Measurements from ENCODE around the gene PDE4B. TPM values are rescaled to one million over a fixed set of nuclear protein-coding genes. Genes with fewer than 3 reads are reported as not detected.
"Not testable (repeated sequence)": the region's sequence is repeated elsewhere in the genome, so short reads cannot be mapped to it uniquely, and the experiment has no call there.

Gene PDE4B
- total RNA-seq, 4 donors from 2014 or later: 5.5 to 13.6 (median 9.3) TPM

DNA sequence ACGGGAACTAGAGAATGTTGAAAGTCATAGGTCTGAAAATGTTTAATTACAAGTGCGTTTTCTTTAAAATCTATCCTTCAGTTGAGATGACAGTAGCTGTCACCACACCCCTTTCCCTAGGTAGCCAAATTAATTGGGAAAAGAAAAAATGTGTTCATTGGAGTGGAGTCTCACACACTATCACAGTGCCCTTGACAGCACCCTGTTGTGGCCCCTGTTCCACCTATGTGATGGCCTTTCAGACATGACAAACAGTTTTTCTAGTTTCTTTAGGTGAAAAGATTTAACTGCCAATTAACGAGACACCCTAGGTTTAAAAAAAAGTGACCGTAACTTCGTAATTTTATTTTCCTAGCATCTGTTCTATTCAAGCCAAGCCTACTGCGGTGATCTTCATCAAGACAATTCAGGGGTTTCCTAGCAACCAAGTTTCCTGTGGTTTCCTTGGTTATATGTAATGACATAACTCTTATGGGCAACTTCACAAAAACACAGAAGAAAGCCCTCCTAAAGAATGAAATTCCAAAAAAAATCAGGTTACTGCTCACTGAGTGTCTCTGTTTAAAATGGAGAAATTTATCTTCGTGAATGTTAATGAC, 298.3 kb downstream of the PDE4B start:
- 66 to 73% methylated on average over 7 of the region's 7 CpGs for WGBS, 2 donors
- DNase-seq (ENCODE audit: low spot score in 2 of 2): no peak
- intact Hi-C loops (cut with DNase I; ENCODE audit: low total_unique reads): no loop called here
- TF ChIP-seq, protein P1, sequence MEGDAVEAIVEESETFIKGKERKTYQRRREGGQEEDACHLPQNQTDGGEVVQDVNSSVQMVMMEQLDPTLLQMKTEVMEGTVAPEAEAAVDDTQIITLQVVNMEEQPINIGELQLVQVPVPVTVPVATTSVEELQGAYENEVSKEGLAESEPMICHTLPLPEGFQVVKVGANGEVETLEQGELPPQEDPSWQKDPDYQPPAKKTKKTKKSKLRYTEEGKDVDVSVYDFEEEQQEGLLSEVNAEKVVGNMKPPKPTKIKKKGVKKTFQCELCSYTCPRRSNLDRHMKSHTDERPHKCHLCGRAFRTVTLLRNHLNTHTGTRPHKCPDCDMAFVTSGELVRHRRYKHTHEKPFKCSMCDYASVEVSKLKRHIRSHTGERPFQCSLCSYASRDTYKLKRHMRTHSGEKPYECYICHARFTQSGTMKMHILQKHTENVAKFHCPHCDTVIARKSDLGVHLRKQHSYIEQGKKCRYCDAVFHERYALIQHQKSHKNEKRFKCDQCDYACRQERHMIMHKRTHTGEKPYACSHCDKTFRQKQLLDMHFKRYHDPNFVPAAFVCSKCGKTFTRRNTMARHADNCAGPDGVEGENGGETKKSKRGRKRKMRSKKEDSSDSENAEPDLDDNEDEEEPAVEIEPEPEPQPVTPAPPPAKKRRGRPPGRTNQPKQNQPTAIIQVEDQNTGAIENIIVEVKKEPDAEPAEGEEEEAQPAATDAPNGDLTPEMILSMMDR (IDR thresholded peaks at IDR 0.05): no peak
- no peak for TF ChIP-seq POLR2A (IDR thresholded peaks at IDR 0.05)
- H3K4me3 ChIP-seq (ENCODE audit: low read depth, poor library complexity, severe bottlenecking): no peak overlapping the region

DNA sequence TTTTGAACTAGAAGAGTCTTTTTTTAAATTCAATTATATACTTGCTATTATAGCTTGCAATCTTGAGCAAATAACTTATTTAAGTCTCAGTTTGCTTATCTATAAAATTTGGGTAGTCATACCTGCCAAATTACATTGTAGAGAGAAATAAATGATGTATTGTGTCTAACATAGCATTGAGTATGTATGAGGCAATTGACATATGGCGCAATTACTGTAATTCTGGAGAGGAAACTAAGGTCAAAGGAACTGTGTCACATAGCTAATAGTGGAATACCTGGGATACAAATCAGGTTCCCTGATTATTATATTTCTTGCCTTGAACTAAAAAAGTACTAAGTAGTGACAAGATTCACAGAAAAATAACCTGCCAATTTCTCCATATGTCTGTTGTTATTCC, 302.5 kb downstream of the PDE4B start:
- no peak for DNase-seq (ENCODE audit: low spot score in 2 of 2)
- 92 to 94% methylated on average over 1 of the region's 1 CpG for WGBS, 2 donors
- intact Hi-C loops (cut with DNase I; ENCODE audit: low total_unique reads): no loop called here
- no peak overlapping the region for H3K4me3 ChIP-seq (ENCODE audit: low read depth, poor library complexity, severe bottlenecking)
- no peak for TF ChIP-seq POLR2A (IDR thresholded peaks at IDR 0.05)
- TF ChIP-seq, protein P1 (IDR thresholded peaks at IDR 0.05): no peak

DNA sequence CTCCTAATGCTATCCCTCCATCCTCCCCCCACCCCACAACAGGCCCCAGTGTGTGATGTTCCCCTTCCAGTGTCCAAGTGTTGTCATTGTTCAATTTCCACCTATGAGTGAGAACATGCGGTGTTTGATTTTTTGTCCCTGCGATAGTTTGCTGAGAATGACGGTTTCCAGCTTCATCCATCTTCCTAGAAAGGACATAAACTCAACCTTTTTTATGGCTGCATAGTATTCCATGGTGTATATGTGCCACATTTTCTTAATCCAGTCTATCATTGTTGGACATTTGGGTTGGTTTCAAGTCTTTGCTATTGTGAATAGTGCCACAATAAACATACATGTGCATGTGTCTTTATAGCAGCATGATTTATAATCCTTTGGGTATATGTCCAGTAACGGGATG, 308.3 kb downstream of the PDE4B start:
- H3K4me3 ChIP-seq (ENCODE audit: low read depth, poor library complexity, severe bottlenecking); DNase-seq (ENCODE audit: low spot score in 2 of 2); intact Hi-C loops (cut with DNase I; ENCODE audit: low total_unique reads): not testable (repeated sequence)
- 96% methylated on average over 4 of the region's 4 CpGs for WGBS, 2 donors

DNA sequence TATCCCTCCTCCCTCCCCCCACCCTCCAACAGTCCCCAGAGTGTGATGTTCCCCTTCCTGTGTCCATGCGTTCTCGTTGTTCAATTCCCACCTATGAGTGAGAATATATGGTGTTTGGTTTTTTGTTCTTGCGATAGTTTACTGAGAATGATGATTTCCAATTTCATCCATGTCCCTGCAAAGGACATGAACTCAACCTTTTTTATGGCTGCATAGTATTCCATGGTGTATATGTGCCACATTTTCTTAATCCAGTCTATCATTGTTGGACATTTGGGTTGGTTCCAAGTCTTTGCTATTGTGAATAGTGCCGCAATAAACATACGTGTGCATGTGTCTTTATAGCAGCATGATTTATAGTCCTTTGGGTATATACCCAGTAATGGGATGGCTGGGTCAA, 311.4 kb downstream of the PDE4B start:
- H3K4me3 ChIP-seq (ENCODE audit: low read depth, poor library complexity, severe bottlenecking); intact Hi-C loops (cut with DNase I; ENCODE audit: low total_unique reads); DNase-seq (ENCODE audit: low spot score in 2 of 2): not testable (repeated sequence)
- 89 to 100% methylated on average over 3 of the region's 5 CpGs for WGBS, 2 donors

GRCh38 chr1:66108624-66109023, 315.9 kb downstream of the PDE4B start:
- 79 to 83% methylated on average over 2 of the region's 2 CpGs for WGBS, 2 donors
- H3K4me3 ChIP-seq (ENCODE audit: low read depth, poor library complexity, severe bottlenecking): no peak overlapping the region
- TF ChIP-seq, protein P1 (IDR thresholded peaks at IDR 0.05): no peak
- no peak for TF ChIP-seq POLR2A (IDR thresholded peaks at IDR 0.05)
- DNase-seq (ENCODE audit: low spot score in 2 of 2): no peak
- intact Hi-C loops (cut with DNase I; ENCODE audit: low total_unique reads): no loop called here

- DNase-seq (ENCODE audit: low spot score in 2 of 2): no peak
- WGBS, 2 donors: 70 to 76% methylated on average over 2 of the region's 2 CpGs
- TF ChIP-seq POLR2A (IDR thresholded peaks at IDR 0.05): no peak
- TF ChIP-seq, protein P1 (IDR thresholded peaks at IDR 0.05): no peak
- intact Hi-C loops (cut with DNase I; ENCODE audit: low total_unique reads): no loop called here
- H3K4me3 ChIP-seq (ENCODE audit: low read depth, poor library complexity, severe bottlenecking): no peak overlapping the region
Measured at GRCh38 chr1:66112744-66113400, 320.2 kb downstream of the PDE4B start.

DNA sequence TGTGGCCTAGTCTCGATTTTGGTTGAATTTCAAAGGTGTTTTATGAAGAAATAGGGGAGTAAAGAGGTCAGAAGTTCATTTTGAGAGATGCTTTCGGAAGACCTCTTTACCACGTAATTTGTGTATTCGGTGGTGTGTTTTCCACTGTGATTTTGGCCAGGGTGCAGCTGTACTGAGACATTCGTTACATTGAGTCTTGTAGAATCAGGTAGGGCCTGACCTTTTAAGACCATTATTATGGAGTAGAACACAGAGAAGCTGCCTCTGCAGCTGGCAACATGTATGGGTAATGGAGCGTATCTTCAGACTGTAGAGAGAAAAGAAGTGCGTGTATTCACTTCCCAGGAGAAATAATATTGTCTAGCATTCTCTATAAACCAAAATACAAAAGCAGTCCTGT, 326.5 kb downstream of the PDE4B start:
- no peak overlapping the region for H3K4me3 ChIP-seq (ENCODE audit: low read depth, poor library complexity, severe bottlenecking)
- TF ChIP-seq, protein P1 (IDR thresholded peaks at IDR 0.05): no peak
- no peak for TF ChIP-seq POLR2A (IDR thresholded peaks at IDR 0.05)
- intact Hi-C loops (cut with DNase I; ENCODE audit: low total_unique reads): no loop called here
- DNase-seq (ENCODE audit: low spot score in 2 of 2): no peak
- WGBS, 2 donors: 88 to 91% methylated on average over 7 of the region's 7 CpGs

Measured in lower leg skin (tissue), 4 donors.